ENCODE measurements around the gene RNPEPL1.

The RNPEPL1 gene

DNA sequence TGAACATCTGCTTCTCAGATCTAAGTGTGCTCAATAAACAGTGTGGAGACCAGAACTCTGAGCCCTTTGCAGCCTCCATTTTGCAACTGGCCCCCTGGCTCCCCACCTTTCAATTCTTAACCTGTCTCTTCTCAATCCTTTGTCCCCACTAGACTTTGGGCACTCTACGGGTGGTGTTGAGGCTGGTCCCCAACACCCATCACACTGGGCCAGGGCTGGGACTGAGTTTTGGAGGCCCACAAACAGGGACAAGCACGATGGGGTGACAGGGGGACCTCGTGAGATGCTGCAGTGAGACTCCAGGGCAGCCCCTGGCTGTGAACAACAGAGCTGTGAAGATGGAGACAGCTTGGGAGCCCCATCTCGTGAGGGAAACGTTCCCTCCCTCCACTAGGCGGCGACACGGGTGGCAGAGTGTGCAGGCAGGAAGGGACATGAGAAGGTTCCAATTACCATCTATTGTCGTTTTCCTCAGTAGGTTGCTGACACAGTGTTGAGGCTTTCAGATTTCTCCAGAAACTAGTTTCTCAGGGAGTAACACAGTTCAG is 11.7 kb upstream of the RNPEPL1 start:
- H3K27ac ChIP-seq = no peak overlapping the region
- intact Hi-C loops (cut with DNase I; ENCODE audit: low total_unique reads) = loop anchor here (10.0 kb wide), 1 partner anchor 102 kb away; no protein-coding TSS in a partner anchor
- peaks cover 0 to 40% (median 29%) of the 10 kb centered on the region in 4 donors for H3K4me1 ChIP-seq
- no peak for DNase-seq
- TF ChIP-seq, protein P1, sequence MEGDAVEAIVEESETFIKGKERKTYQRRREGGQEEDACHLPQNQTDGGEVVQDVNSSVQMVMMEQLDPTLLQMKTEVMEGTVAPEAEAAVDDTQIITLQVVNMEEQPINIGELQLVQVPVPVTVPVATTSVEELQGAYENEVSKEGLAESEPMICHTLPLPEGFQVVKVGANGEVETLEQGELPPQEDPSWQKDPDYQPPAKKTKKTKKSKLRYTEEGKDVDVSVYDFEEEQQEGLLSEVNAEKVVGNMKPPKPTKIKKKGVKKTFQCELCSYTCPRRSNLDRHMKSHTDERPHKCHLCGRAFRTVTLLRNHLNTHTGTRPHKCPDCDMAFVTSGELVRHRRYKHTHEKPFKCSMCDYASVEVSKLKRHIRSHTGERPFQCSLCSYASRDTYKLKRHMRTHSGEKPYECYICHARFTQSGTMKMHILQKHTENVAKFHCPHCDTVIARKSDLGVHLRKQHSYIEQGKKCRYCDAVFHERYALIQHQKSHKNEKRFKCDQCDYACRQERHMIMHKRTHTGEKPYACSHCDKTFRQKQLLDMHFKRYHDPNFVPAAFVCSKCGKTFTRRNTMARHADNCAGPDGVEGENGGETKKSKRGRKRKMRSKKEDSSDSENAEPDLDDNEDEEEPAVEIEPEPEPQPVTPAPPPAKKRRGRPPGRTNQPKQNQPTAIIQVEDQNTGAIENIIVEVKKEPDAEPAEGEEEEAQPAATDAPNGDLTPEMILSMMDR (IDR thresholded peaks at IDR 0.05) = no peak
- H3K27me3 ChIP-seq = peaks cover 0 to 8% of the 10 kb centered on the region in 2 donors
- peaks cover 3 to 12% (median 4%) of the 10 kb centered on the region in 3 donors for H3K36me3 ChIP-seq
- no peak overlapping the region for H3K4me3 ChIP-seq
- H3K9me3 ChIP-seq = no peaks in the 10 kb centered on the region

DNA sequence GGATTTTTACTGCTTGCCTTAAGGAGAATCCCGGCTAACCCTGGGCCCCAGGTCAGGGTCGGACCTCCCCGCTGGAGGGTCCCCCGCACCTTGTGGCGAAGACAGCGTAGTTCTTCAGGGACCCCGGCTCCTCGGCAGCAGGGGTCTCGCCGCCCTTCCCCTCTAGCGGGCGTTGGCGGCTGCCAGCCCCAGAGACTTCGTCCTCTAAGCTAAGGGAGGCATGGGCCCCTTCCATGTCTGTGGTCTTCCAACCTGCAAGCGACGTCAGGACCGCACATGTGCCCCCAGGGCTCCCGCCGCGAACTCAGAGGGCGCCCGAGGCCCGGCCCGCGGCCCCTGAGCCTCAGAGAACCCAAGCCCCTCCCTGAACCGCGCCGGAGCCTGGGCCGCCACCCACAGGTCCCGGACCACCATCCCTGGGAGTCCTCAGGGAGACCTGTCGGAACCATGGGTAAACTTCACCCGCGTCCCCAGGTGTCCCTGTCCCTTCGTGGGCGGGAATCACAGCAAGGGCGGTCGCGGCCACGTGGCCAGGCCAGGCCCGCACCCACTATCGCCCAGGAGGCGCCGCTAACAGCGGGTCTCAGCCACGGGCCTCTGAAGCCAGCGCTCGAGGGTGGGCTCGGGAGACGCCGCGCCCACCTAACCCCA is 11.1 kb upstream of the RNPEPL1 start:
- TF ChIP-seq, protein P1 (IDR thresholded peaks at IDR 0.05) = no peak
- Histone ChIP-seq H3K4me1 (peaks cover 0 to 46% (median 32%) of the 10 kb centered on the region in 4 donors), H3K4me3 (peak overlapping the region; percentile 41 to 54), H3K27me3 (peaks cover 0 to 8% of the 10 kb centered on the region in 2 donors), H3K27ac (no peak overlapping the region), H3K36me3 (peaks cover 0 to 6% (median 0%) of the 10 kb centered on the region in 3 donors), H3K9me3 (no peaks in the 10 kb centered on the region)
- intact Hi-C loops (cut with DNase I; ENCODE audit: low total_unique reads) = loop anchor here (10.0 kb wide), 1 partner anchor 102 kb away; no protein-coding TSS in a partner anchor
- no peak for DNase-seq

DNA sequence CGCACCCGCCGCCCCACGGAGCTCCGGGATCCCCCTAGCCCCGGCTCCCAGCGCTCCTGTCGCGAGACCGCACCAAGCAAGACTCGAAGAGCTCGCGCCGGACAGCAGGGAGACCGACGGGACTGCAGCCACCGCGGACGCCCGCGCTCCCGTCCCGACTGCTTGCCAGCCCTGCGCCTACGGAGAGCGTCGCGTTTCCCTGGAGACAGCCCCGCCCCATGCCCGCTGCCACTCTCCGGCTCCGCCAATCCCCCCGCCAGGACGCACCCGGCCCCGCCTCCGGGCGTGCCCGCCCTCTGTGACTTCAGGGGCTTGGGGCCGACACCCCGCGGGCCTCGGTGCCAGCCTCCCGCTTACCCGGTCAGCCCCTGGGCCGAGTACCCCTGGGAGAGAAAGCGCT is 10.5 kb upstream of the RNPEPL1 start, which contains the start of gene ANKMY1:
TSS of gene ANKMY1 (minus strand) at position 181 of the 400 bp plus-strand sequence. CDS start 653 bp downstream, outside the sequence.
- peaks cover 0 to 8% (median 0%) of the 10 kb centered on the region in 3 donors for H3K36me3 ChIP-seq
- intact Hi-C loops (cut with DNase I; ENCODE audit: low total_unique reads) = loop anchor here (10.0 kb wide), 1 partner anchor 103 kb away; no protein-coding TSS in a partner anchor

DNA sequence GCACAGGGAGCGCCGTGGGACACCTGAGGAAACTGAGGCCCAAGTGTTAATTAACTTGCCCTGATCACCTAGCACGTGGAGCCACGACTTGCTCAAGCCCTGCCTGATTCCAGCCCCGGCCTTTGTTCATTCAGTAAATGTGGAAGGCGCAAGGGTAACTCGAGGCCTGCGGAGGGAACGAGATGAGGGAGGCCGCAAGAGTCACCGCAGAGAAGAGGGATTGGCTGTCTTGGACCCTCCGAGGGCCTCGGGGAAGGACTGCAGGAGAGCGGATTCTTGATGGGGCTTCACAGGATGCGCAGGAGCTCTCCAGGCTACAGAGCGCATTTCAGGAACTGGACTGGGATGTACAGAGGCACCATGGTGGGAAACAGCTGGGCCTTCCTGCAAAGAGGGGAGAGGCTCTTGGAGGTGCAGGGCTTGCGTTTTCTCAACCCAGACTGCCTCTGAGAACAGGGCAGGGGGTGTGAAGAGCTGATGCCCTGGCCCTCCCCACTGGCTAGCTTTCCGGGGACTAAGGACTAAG is 10.0 kb upstream of the RNPEPL1 start:
- DNase-seq = no peak
- peaks cover 0 to 47% (median 34%) of the 10 kb centered on the region in 4 donors for H3K4me1 ChIP-seq
- peaks cover 0 to 5% (median 0%) of the 10 kb centered on the region in 3 donors for H3K36me3 ChIP-seq
- peaks cover 0 to 8% of the 10 kb centered on the region in 2 donors for H3K27me3 ChIP-seq
- no peaks in the 10 kb centered on the region for H3K9me3 ChIP-seq
- TF ChIP-seq, protein P1 (IDR thresholded peaks at IDR 0.05) = no peak
- H3K4me3 ChIP-seq = peak overlapping the region; percentile 41 to 54
- H3K27ac ChIP-seq = no peak overlapping the region
- intact Hi-C loops (cut with DNase I; ENCODE audit: low total_unique reads) = loop anchor here (10.0 kb wide), 1 partner anchor 103 kb away; no protein-coding TSS in a partner anchor

More for the DNA sequence above, 10.5 kb upstream of the RNPEPL1 start, which contains the start of gene ANKMY1:
- Histone ChIP-seq H3K9me3 (no peaks in the 10 kb centered on the region), H3K4me3 (peak within 1 kb of the TSS; percentile 41 to 54), H3K27ac (no peak within 1 kb of the TSS), H3K27me3 (peaks cover 0 to 8% of the 10 kb centered on the region in 2 donors), H3K4me1 (peaks cover 0 to 47% (median 34%) of the 10 kb centered on the region in 4 donors)
- TF ChIP-seq, protein P1 (IDR thresholded peaks at IDR 0.05) = no peak
- DNase-seq = peak in 1 of 2 donors; percentile 71

DNA sequence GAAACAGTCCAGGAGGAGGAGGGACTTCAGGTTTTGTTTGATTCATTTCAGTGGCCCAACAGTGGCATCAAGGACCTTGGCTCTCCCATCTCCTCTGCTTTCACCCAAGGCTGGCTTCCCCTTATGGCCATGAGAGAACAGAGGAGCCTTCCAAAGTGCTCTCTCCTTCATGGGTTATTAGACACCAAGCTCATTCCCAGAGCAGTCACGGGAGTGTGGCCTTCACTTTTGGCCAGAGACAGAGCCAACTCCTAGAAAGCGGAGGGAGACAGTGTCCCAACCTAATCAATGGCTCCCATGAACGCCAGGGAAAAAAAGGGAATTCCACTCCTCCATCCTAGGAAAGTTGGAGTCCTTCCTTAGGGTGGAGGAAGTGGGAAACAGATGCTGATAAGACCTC is 9.0 kb upstream of the RNPEPL1 start:
- H3K9me3 ChIP-seq = no peaks in the 10 kb centered on the region
- TF ChIP-seq, protein P1 (IDR thresholded peaks at IDR 0.05) = no peak
- no peak overlapping the region for H3K4me3 ChIP-seq
- intact Hi-C loops (cut with DNase I; ENCODE audit: low total_unique reads) = loop anchor here (10.0 kb wide), 1 partner anchor 104 kb away; no protein-coding TSS in a partner anchor
- peaks cover 0 to 47% (median 34%) of the 10 kb centered on the region in 4 donors for H3K4me1 ChIP-seq
- DNase-seq = no peak
- H3K27me3 ChIP-seq = peaks cover 0 to 8% of the 10 kb centered on the region in 2 donors
- no peak overlapping the region for H3K27ac ChIP-seq
- peaks cover 0 to 5% (median 0%) of the 10 kb centered on the region in 3 donors for H3K36me3 ChIP-seq
